HepG2 (cell line): Measurements from ENCODE around the gene C2orf81. TPM values are rescaled to one million over a fixed set of nuclear protein-coding genes. Genes with fewer than 3 reads are reported as not detected.

Experiments
- ATAC-seq: fragments of 200-7000 bp; cut with Tn5 transposase; 3 replicates; pipeline ENCODE4 v1.9.1; 2020; ENCODE audit warnings: mild to moderate bottlenecking, moderate library complexity
- BruUV-seq: library from RNA; stranded (reverse); fragments of 400-500 nt; replicated peaks from 2 replicates; lab custom pipeline; 2021; lab: Mats Ljungman, UMichigan
- CTCF ChIA-PET: fragments of 300-600 bp; formaldehyde crosslinking; extraction: SDS; loops from one replicate; lab custom pipeline; 2021; ENCODE audit warnings: low total read pairs, inconsistent platforms, low intra/inter-chr PET ratio; lab: Yijun Ruan, JAX
- POLR2A ChIA-PET: fragments of 350-600 bp; sonication (Branson Sonifier 250); formaldehyde crosslinking; loops from one replicate; lab custom pipeline; 2020; ENCODE audit warnings: antibody characterized with exemption, inconsistent platforms; lab: Yijun Ruan, JAX
- DNase-seq: peaks from one replicate; pipeline ENCODE4 v3.0.0-alpha.2; 2015; ENCODE audit warnings: low spot score
- FAIRE-seq: peaks from 3 replicates; lab custom pipeline; 2011; peaks lifted over from hg19 to GRCh38; lab: Jason Lieb, UNC
- H2AFZ ChIP-seq: one replicate; pipeline ENCODE4 v1.6.1; 2011; ENCODE audit warnings: low read length, inconsistent platforms
- H3K27ac ChIP-seq: fragments of 300-600 bp; 3 replicates; pipeline ENCODE4 v1.8.0; 2011; ENCODE audit warnings: mixed run types, mild to moderate bottlenecking, mixed read lengths, low read length, inconsistent platforms; ENCODE audit not compliant: insufficient read depth; ENCODE audit errors: extremely low read length
- H3K27me3 ChIP-seq, 2 experiments: fragments of 200-600 bp in 1 of 2; 2 replicates in 1 of 2; 3 replicates in 1 of 2; pipeline versions ENCODE4 v1.6.0 to v1.8.0; 2011; ENCODE audit warnings: low read length in 2 of 2, mild to moderate bottlenecking in 2 of 2, moderate library complexity in 2 of 2, inconsistent platforms in 1 of 2; ENCODE audit not compliant: insufficient read depth in 2 of 2, control insufficient read depth in 1 of 2
- H3K36me3 ChIP-seq, 2 experiments: fragments of 200-600 bp in 1 of 2; replicated peaks in 1 of 2; 2 replicates in 1 of 2; 3 replicates in 1 of 2; pipeline versions ENCODE4 v1.5.1 to v1.8.0; 2011; ENCODE audit warnings: low read length in 2 of 2, inconsistent platforms in 1 of 2; ENCODE audit not compliant: insufficient read depth in 2 of 2, control insufficient read depth in 1 of 2
- H3K4me1 ChIP-seq: 2 replicates; pipeline ENCODE4 v1.5.1; 2012; ENCODE audit warnings: low read length, inconsistent platforms; ENCODE audit not compliant: insufficient read depth
- H3K4me2 ChIP-seq: 2 replicates; pipeline ENCODE4 v1.6.0; 2011; ENCODE audit warnings: low read depth, low read length, inconsistent platforms
- H3K4me3 ChIP-seq, 3 experiments: fragments of 200-600 bp in 1 of 3; sonication (generic), shearing (Covaris generic) in 1 of 3; replicated peaks in 1 of 3; 2 replicates each; pipeline ENCODE4 v1.5.1; 2011 to 2016; ENCODE audit warnings: low read length in 3 of 3, inconsistent platforms in 2 of 3, low read depth in 2 of 3, mild to moderate bottlenecking in 2 of 3, control low read depth in 1 of 3, mixed read lengths in 1 of 3; ENCODE audit not compliant: insufficient read depth in 1 of 3
- H3K79me2 ChIP-seq: one replicate; pipeline ENCODE4 v1.6.1; 2011; ENCODE audit warnings: low read length, inconsistent platforms; ENCODE audit not compliant: insufficient read depth
- H3K9ac ChIP-seq: 2 replicates; pipeline ENCODE4 v1.6.0; 2011; ENCODE audit warnings: mild to moderate bottlenecking, low read depth, low read length, inconsistent platforms; ENCODE audit not compliant: insufficient read depth
- H3K9me3 ChIP-seq: 2 replicates; pipeline ENCODE4 v1.5.1; 2012; ENCODE audit warnings: mild to moderate bottlenecking, low read length
- H4K20me1 ChIP-seq: 2 replicates; pipeline ENCODE4 v1.6.0; 2011; ENCODE audit warnings: inconsistent platforms, mild to moderate bottlenecking, low read length, moderate library complexity; ENCODE audit not compliant: insufficient read depth
- ARNT2 ChIP-seq: sonication (generic); formaldehyde crosslinking; IDR thresholded peaks from 2 replicates; pipeline ENCODE4 v1.8.0; 2022; ENCODE audit warnings: mild to moderate bottlenecking, low read depth, missing genetic modification reagents, moderate library complexity
- DDIT3 ChIP-seq: sonication (generic); formaldehyde crosslinking; IDR thresholded peaks from 2 replicates; pipeline ENCODE4 v1.4.0; 2020; ENCODE audit warnings: mild to moderate bottlenecking, missing genetic modification reagents
- GATA4 ChIP-seq: sonication (generic); IDR thresholded peaks from 2 replicates; pipeline ENCODE4 v1.6.1; 2016; ENCODE audit warnings: antibody characterized with exemption, low read depth, borderline replicate concordance
- HDAC1 ChIP-seq: sonication (generic); formaldehyde crosslinking; IDR thresholded peaks from 2 replicates; pipeline ENCODE4 v1.5.1; 2020; ENCODE audit warnings: mild to moderate bottlenecking, missing genetic modification reagents
- KAT2B ChIP-seq: fragments of 150-350 bp; IDR thresholded peaks from 2 replicates; pipeline ENCODE4 v1.6.1; 2014; ENCODE audit warnings: low read depth, low read length, borderline replicate concordance
- MYPOP ChIP-seq: sonication (generic); formaldehyde crosslinking; IDR thresholded peaks from 2 replicates; pipeline ENCODE4 v1.8.1; 2023; ENCODE audit warnings: mild to moderate bottlenecking, moderate library complexity, missing genetic modification reagents
- NBN ChIP-seq: fragments of 450-650 bp; conservative IDR thresholded peaks from 2 replicates; pipeline ENCODE4 v1.6.1; 2017
- PHB2 ChIP-seq: fragments of 450-650 bp; IDR thresholded peaks from 2 replicates; pipeline ENCODE4 v1.6.1; 2018; ENCODE audit not compliant: partially characterized antibody
- POLR2AphosphoS2 ChIP-seq: IDR thresholded peaks from 2 replicates; pipeline ENCODE4 v1.6.1; 2011; ENCODE audit warnings: low read depth, low read length, improper control_type of control experiment
- RARA ChIP-seq: IDR thresholded peaks from 2 replicates; pipeline ENCODE4 v1.6.1; 2016; ENCODE audit warnings: missing genetic modification reagents, missing compliant biosample characterization
- RFX1 ChIP-seq: fragments of 450-650 bp; IDR thresholded peaks from 2 replicates; pipeline ENCODE4 v1.6.1; 2017
- SP4 ChIP-seq: sonication (generic); formaldehyde crosslinking; IDR thresholded peaks from 2 replicates; pipeline ENCODE4 v1.8.1; 2023; ENCODE audit warnings: mild to moderate bottlenecking, missing genetic modification reagents
- SRSF4 ChIP-seq: fragments of 200-400 bp; formaldehyde crosslinking; IDR thresholded peaks from one replicate; pipeline ENCODE4 v1.6.1; 2018; ENCODE audit warnings: mild to moderate bottlenecking, low read depth, low read length, moderate library complexity; ENCODE audit not compliant: poor library complexity, severe bottlenecking
- TIGD3 ChIP-seq: sonication (generic); formaldehyde crosslinking; IDR thresholded peaks from 2 replicates; pipeline ENCODE4 v1.5.1; 2020; ENCODE audit warnings: mild to moderate bottlenecking, missing genetic modification reagents, borderline replicate concordance
- ZKSCAN1 ChIP-seq: fragments of 150-350 bp; IDR thresholded peaks from 2 replicates; pipeline ENCODE4 v1.6.1; 2014; ENCODE audit warnings: low read length
- ZNF136 ChIP-seq: sonication (generic); formaldehyde crosslinking; IDR thresholded peaks from 2 replicates; pipeline ENCODE4 v1.8.1; 2022; ENCODE audit warnings: low read depth, mild to moderate bottlenecking, moderate library complexity, missing genetic modification reagents
- ZNF260 ChIP-seq: sonication (generic); formaldehyde crosslinking; IDR thresholded peaks from 2 replicates; pipeline ENCODE4 v1.4.0; 2020; ENCODE audit warnings: missing genetic modification reagents, low read depth, mild to moderate bottlenecking, borderline replicate concordance
- ZNF263 ChIP-seq: sonication (generic); formaldehyde crosslinking; IDR thresholded peaks from 2 replicates; pipeline ENCODE4 v1.4.0; 2020; ENCODE audit warnings: missing genetic modification reagents
- ZNF326 ChIP-seq: sonication (generic); formaldehyde crosslinking; IDR thresholded peaks from 2 replicates; pipeline ENCODE4 v1.4.0; 2020; ENCODE audit warnings: missing genetic modification reagents, borderline replicate concordance
- ZNF777 ChIP-seq: sonication (generic); formaldehyde crosslinking; IDR thresholded peaks from 2 replicates; pipeline ENCODE4 v1.4.0; 2020; ENCODE audit warnings: missing genetic modification reagents
- ZNF891 ChIP-seq: sonication (generic); formaldehyde crosslinking; IDR thresholded peaks from 2 replicates; pipeline ENCODE4 v1.5.0; 2020; ENCODE audit warnings: mild to moderate bottlenecking, missing genetic modification reagents
- WGBS: methylation state at CpG from one replicate; pipeline ENCODE4 v1.1.6; 2017; ENCODE audit warnings: low lambda C conversion rate; 5-methylcytosine and 5-hydroxymethylcytosine counted together
- in situ Hi-C: cut with HindIII; loops from 2 replicates; pipeline ENCODE4 v1.10.0; 2017; ENCODE audit warnings: low pct_unique_long_range_greater_than_20kb; ENCODE audit not compliant: extremely low pct_ligation_motif_present
- intact Hi-C: fragments of 100-400 bp; cut with micrococcal nuclease; formaldehyde crosslinking; loops from one replicate; pipeline ENCODE4 v1.10.0; 2022; ENCODE audit not compliant: unreplicated experiment
- polyA plus RNA-seq, 8 experiments: library from polyadenylated mRNA; depleted of rRNA in 3 of 8; stranded (reverse) in 7 of 8; unstranded in 1 of 8; fragments of >200 nt; fragmentation: Illumina TruSeq in 4 of 8; extraction: Trizol in 4 of 8; gene quantifications; 2 replicates each; pipeline versions ENCODE4 v1.2.1 to v1.2.3, GENCODE V29; 2011 to 2016; ENCODE audit warnings: low read depth in 4 of 8, missing spikeins in 1 of 8, mixed read lengths in 1 of 8; ENCODE audit not compliant: insufficient read depth in 1 of 8
- total RNA-seq, 5 experiments: library from RNA; depleted of rRNA; stranded (reverse); fragments of >200 nt; fragmentation: Illumina TruSeq; extraction: Trizol; gene quantifications; 2 replicates each; pipeline ENCODE4 v1.2.3, GENCODE V29; 2016; ENCODE audit warnings: low read depth in 1 of 5

Gene C2orf81
- total and polyA plus RNA-seq, 2 of the 13 experiments (the other 11 are each of a cell fraction or from before 2014, with no cell fraction given) = 0.15 to 0.17 TPM

- no peak for TF ChIP-seq ZNF260 (CRISPR knock-in tag)
Observed at GRCh38 chr2:74441170-74441689, 19.8 kb upstream of the C2orf81 start (continued).

- under 1% methylated on average over 30 of the region's 45 CpGs for WGBS
- in situ Hi-C loops = no loop called here
- peaks cover 63% of the 10 kb centered on the region for H3K79me2 ChIP-seq
- ChIA-PET CTCF (interaction anchor here (0.6 kb wide), 1 partner anchor 19 kb away, joined by 3 read pairs; the partner anchor contains the start of genes C2orf81 and WDR54), POLR2A (interaction anchor here (0.5 to 11.6 kb wide), 20 partner anchors 8 to 704 kb away, joined by 3 to 342 read pairs (median 8); partner anchors contain the start of genes AUP1, C2orf81, CCDC142 and DQX1)
- peaks cover 66% of the 10 kb centered on the region for H3K4me1 ChIP-seq
- peak; percentile 95 for DNase-seq
- peak; percentile 58 for FAIRE-seq
- intact Hi-C loops = loop anchor here (1.0 to 2.0 kb wide), 5 partner anchors 10 to 60 kb away; partner anchors contain the start of gene WBP1
- H4K20me1 ChIP-seq = peaks cover 43% of the 10 kb centered on the region
- peak overlapping the region; percentile 91 for H3K27ac ChIP-seq
- BruUV-seq = TSS peak; percentile 93
- peaks cover 19 to 40% of the 10 kb centered on the region in 2 experiments for H3K36me3 ChIP-seq
- H3K4me3 ChIP-seq = peak overlapping the region; percentile 76 to 94 (median 93)
- H3K27me3 ChIP-seq = no peaks in the 10 kb centered on the region; a peak in 1 of 5 replicates
- no peaks in the 10 kb centered on the region for H3K9me3 ChIP-seq
- H3K4me2 ChIP-seq = peak overlapping the region; percentile 95
- no peak overlapping the region for H2AFZ ChIP-seq
- peak overlapping the region; percentile 91 for H3K9ac ChIP-seq
- ATAC-seq = peak; percentile 80
- TF ChIP-seq ARNT2 (CRISPR knock-in tag) (peak; percentile 93), ZKSCAN1 (no peak), ZNF777 (CRISPR knock-in tag) (no peak; the same call in 1 of the 2 replicates), SRSF4 (no peak), ZNF136 (CRISPR knock-in tag) (no peak; the same call in 1 of the 2 replicates), HDAC1 (CRISPR knock-in tag) (peak; percentile 95), ZNF891 (CRISPR knock-in tag) (no peak), RARA (peak; percentile 59), ZNF326 (no peak), MYPOP (peak; percentile 46; the same call in 1 of the 2 replicates), NBN (no peak), RFX1 (no peak), ZNF263 (CRISPR knock-in tag) (peak; percentile 69), PHB2 (no peak), GATA4 (0 out of 2 replicates have a peak, but pooled peaks have one; percentile 17), DDIT3 (CRISPR knock-in tag) (no peak), KAT2B (no peak), TIGD3 (CRISPR knock-in tag) (no peak), SP4 (CRISPR knock-in tag) (peak; percentile 94), POLR2AphosphoS2 (no peak)
Observed at GRCh38 chr2:74440378-74441169, 19.2 kb upstream of the C2orf81 start.
